GM18511 (cell line): ENCODE measurements around the gene TMEM60.
A peak's percentile ranks its signal among the peaks of the same experiment; 100 is the strongest.
"Not testable (repeated sequence)": the region's sequence is repeated elsewhere in the genome, so short reads cannot be mapped to it uniquely, and the experiment has no call there.

Source experiments
- ATAC-seq: cut with Tn5 transposase; IDR thresholded peaks from one replicate; pipeline ENCODE4 v1.9.1; 2021; ENCODE audit warnings: mild to moderate bottlenecking, moderate library complexity; ENCODE audit not compliant: unreplicated experiment

TMEM60 gene

DNA sequence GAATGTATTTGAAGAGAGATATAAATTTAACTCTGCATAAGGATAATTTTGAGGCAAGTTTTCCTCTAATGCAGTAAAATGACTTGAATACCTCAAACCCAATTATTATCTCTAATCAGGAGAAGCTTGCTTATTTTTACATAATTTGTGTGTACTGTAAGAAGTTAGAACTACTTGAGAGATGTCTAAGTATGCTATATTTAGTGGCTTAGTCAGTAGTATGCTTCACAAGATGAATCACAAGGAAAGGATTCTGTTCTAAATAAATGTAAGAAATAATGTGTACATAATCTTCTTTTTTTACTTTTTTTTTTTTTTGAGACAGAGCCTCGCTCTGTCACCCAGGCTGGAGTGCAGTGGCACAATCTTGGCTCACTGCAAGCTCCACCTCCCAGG, 14.1 kb upstream of the TMEM60 start:
- no peak for ATAC-seq

GRCh38 chr7:77811516-77812289, 13.5 kb upstream of the TMEM60 start:
- ATAC-seq, result no peak

- ATAC-seq, result no peak
Measured at GRCh38 chr7:77808517-77808916, 10.3 kb upstream of the TMEM60 start.

GRCh38 chr7:77806425-77806824, 8.2 kb upstream of the TMEM60 start:
- no peak for ATAC-seq

- no peak for ATAC-seq
Measured at GRCh38 chr7:77802557-77803405, 4.5 kb upstream of the TMEM60 start.

GRCh38 chr7:77800730-77801129, 2.5 kb upstream of the TMEM60 start:
- ATAC-seq, result no peak

DNA sequence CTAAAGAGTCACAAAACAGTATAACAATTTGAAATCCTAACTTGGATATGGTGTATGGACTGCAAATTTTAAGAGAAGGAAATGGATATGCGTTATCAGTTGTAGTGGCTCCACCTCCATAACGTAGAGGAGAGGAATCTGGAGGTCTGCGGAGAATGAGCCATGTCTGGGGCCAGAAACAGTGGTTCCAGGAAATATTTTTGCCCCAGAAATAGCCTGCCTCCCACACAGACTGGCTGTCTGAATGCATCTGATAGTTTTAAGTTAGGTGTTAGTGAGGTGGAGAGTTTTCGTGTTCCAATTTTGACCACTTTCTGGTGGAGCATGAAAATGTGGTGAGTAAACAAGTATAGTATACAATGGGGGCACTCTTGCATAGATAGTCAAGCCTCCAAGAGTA, 1.9 kb upstream of the TMEM60 start:
- no peak for ATAC-seq

GRCh38 chr7:77799078-77799964, 1.1 kb upstream of the TMEM60 start:
- ATAC-seq, result peak; percentile 4

- ATAC-seq, result peak; percentile 38
Measured at GRCh38 chr7:77797734-77798393, 370 bp downstream of the TMEM60 start.

GRCh38 chr7:77796960-77797359, 1.3 kb downstream of the TMEM60 start:
- ATAC-seq, result no peak

GRCh38 chr7:77796109-77796508, 2.1 kb downstream of the TMEM60 start:
- no peak for ATAC-seq

DNA sequence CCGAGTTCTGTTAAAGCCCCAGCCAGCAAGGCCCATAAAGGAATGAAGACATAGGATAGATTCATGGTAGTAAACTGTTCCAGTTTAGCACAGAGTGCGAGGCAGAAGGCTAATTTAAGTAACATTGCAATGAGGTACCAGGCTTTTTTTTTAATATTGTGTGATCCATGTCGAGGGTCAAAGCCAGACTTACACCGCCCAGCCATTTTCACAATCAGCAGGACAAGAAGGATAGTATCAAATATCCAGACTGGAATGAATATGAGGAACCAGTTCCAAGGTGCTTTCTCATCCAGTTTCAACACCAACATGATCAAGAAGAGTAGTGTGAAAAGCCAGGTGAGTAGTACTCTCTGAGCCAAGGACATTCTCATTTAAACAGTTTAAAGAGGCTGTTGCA, 4.2 kb downstream of the TMEM60 start:
- ATAC-seq, result no peak

- no peak for ATAC-seq
Measured at GRCh38 chr7:77791956-77792355, 6.3 kb downstream of the TMEM60 start.

- no peak for ATAC-seq
Measured at GRCh38 chr7:77791336-77791735, 6.9 kb downstream of the TMEM60 start.

GRCh38 chr7:77788327-77788902, 9.8 kb downstream of the TMEM60 start:
- no peak for ATAC-seq

DNA sequence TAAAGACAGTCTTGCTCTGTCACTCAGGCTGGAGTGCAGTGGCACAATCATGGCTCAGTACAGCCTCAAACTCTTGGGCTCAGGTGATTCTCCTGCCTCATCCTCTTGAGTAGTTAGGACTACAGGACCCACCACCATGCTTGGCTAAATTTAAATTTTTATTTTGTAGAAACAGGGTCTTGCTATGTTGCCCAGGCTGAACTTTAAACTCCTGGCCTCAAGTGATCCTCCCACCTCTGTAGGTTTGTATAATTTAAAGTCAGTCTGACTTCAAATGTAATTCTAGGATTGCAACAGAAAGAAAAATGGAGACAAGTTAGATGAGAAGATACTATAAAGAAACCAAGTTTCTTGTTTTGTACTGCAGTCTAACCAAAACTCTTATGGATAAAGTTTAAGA, 11.5 kb downstream of the TMEM60 start:
- ATAC-seq, result no peak

DNA sequence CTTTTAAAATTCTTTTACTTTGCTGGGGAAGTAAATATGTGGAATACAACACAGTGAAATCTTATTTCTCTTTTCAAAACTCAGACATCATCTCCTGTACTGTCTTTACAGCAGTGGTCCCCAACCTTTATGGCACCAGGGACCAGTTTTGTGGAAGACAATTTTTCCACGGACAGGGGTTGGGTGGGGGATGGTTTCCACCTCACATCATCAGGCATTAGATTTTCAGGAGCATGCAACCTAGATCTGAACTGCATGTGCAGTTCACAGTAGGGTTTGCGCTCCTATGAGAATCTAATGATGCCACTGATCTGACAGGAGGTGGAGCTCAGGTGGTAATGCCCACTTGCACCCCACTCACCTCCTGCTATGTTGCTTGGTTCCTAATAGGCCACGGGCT, 12.2 kb downstream of the TMEM60 start:
- no peak for ATAC-seq

DNA sequence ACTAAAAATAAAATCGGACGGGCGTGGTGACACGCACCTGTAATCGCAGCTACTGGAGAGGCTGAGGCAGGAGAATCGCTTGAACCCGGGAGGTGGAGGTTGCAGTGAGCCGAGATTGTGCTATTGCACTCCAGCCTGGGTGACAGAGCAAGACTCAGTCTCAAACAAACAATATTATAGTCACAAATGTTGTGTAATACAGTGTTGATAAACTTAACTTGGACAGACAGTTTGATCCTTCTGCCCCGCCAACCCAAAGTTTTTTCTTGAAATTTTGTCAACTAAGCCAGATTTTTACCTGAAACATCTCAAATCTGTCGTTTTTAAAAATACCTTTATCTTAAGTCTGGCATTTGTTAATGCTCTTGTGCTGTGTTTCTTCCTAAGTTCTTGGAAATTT, 13.8 kb downstream of the TMEM60 start:
- not testable (repeated sequence) for ATAC-seq

- no peak for ATAC-seq
Measured at GRCh38 chr7:77783545-77783944, 14.7 kb downstream of the TMEM60 start.

DNA sequence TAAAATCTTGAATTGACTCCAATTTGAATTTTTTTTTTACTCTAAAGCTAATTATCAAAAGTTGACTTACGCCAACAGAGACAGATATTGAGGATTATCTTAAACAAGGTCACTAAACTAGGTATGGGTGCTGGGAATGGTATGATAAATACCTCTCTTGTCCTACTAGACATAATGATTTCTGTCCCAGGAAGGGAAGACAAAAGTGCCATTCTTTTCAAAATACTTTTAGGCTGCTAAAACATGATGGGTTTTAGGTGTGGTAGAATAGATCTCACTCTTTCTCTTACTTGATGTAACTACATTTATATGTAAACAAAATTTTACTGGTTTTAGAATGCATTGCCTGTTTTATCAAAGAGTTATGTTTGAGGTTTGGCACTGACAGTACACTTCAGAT, 15.1 kb downstream of the TMEM60 start:
- ATAC-seq, result no peak
